ENCODE data around the gene HTR2C.
"Not testable (repeated sequence)": the region's sequence is repeated elsewhere in the genome, so short reads cannot be mapped to it uniquely, and the experiment has no call there.

- not testable (repeated sequence) for TF ChIP-seq CTCF, POLR2A, POLR2AphosphoS5 (IDR thresholded peaks at IDR 0.05)
Observed at GRCh38 chrX:114937090-114937489, 353.2 kb downstream of the HTR2C start.
